ENCODE measurements around the gene MSL1. TPM values are rescaled to one million over a fixed set of nuclear protein-coding genes. Genes with fewer than 3 reads are reported as not detected.

Gene MSL1
- total and polyA plus RNA-seq, 9 of the 15 experiments (the other 6 are each of a cell fraction or from before 2014, with no cell fraction given), result 13.8 to 120 (median 61.9) TPM

GRCh38 chr17:40111221-40112128 is 10.3 kb upstream of the MSL1 start (continued):
- TF ChIP-seq ZBTB1 (CRISPR knock-in tag; IDR thresholded peaks at IDR 0.05; ENCODE audit: borderline replicate concordance, low read depth) (no peak), PHF8 (IDR thresholded peaks at IDR 0.05; ENCODE audit: borderline replicate concordance, low read length) (no peak; the same call in 1 of the 2 replicates), EGR1 (conservative IDR thresholded peaks at IDR 0.05) (peak; percentile 86), RAD51 (IDR thresholded peaks at IDR 0.05; ENCODE audit: borderline replicate concordance, low read depth) (peak; percentile 72), ZNF184 (CRISPR knock-in tag; IDR thresholded peaks at IDR 0.05) (no peak), SMARCC2 (IDR thresholded peaks at IDR 0.05; ENCODE audit: low read depth) (0 out of 2 replicates have a peak, but pooled peaks have one; percentile 38), ZNF707 (CRISPR knock-in tag; conservative IDR thresholded peaks at IDR 0.05) (no peak), NFATC3 (IDR thresholded peaks at IDR 0.05) (no peak), RNF219 (CRISPR knock-in tag; IDR thresholded peaks at IDR 0.05) (no peak), ZNF212 (CRISPR knock-in tag; IDR thresholded peaks at IDR 0.05) (no peak), ZBTB12 (CRISPR knock-in tag; IDR thresholded peaks at IDR 0.05) (no peak), ZNF740 (CRISPR knock-in tag; IDR thresholded peaks at IDR 0.05) (no peak), ZNF740 (tag; IDR thresholded peaks at IDR 0.05) (no peak), ATF7 (IDR thresholded peaks at IDR 0.05) (peak; percentile 76), ZBTB9 (CRISPR knock-in tag; IDR thresholded peaks at IDR 0.05) (peak; percentile 50; the same call in 1 of the 2 replicates), ELK3 (CRISPR knock-in tag; IDR thresholded peaks at IDR 0.05) (no peak)
